ENCODE measurements around the gene MCMBP. TPM values are rescaled to one million over a fixed set of nuclear protein-coding genes. Genes with fewer than 3 reads are reported as not detected.

Gene MCMBP
- total RNA-seq, 1 experiment from 2014 or later = 148 TPM

DNA sequence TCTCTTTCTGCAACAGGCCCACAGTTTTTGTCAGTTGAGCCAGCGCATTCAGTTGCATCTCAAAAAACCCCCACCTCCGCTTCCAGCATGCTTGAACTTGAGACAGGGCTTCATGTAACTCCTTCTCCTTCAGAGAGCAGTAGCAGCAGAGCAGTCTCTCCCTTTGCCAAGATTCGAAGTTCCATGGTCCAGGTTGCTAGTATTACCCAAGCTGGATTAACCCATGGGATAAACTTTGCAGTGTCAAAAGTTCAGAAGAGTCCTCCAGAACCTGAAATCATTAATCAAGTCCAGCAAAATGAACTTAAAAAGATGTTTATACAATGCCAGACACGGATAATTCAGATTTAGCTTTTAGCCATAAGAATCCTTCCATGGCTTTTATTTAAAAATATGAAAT lies 45.2 kb downstream of the MCMBP start (continued):
- no peak for TF ChIP-seq ZBTB33 (IDR thresholded peaks at IDR 0.05; ENCODE audit: extremely low read depth, insufficient replicate concordance, low read length)

DNA sequence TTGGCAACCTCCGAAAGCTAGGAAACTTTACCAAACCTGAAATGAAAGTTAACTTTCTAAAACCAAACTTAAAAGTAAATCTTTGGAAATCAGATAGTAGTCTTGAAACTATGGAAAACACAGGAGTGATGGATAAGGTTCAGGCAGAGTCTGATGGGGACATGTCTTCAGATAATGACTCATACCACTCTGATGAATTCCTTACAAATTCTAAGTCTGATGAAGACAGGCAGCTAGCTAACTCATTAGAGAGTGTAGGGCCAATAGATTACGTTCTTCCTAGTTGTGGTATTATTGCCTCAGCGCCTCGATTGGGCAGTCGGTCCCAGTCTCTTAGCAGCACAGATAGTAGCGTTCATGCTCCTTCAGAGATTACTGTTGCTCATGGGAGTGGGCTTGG lies 45.9 kb downstream of the MCMBP start:
- Histone ChIP-seq H3K9me2 (ENCODE audit: insufficient read depth) (no peaks in the 10 kb centered on the region), H3K36me3 (ENCODE audit: control insufficient read depth in 1 of 2, insufficient read depth in 2 of 2, low read length in 2 of 2) (peaks cover 34 to 38% of the 10 kb centered on the region in 2 experiments), H3K27me3 (ENCODE audit: insufficient read depth, low read length) (no peaks in the 10 kb centered on the region), H2AFZ (ENCODE audit: low read depth, low read length, poor library complexity, severe bottlenecking) (no peak overlapping the region), H3K79me2 (ENCODE audit: insufficient read depth, low read length) (no peaks in the 10 kb centered on the region), H3K4me1 (ENCODE audit: control insufficient read depth in 1 of 2, insufficient read depth in 2 of 2, low read length in 2 of 2) (no peaks in the 10 kb centered on the region), H4K20me1 (ENCODE audit: insufficient read depth) (no peaks in the 10 kb centered on the region), H3K4me3 (replicated peaks in 1 of 2; ENCODE audit: low read depth in 1 of 2, low read length in 2 of 2) (no peak overlapping the region), H3K27ac (ENCODE audit: low read depth, low read length) (no peak overlapping the region), H3K9ac (ENCODE audit: low read length) (no peak overlapping the region), H3K4me2 (ENCODE audit: low read length) (no peak overlapping the region), H3K9me3 (ENCODE audit: control insufficient read depth in 1 of 2, insufficient read depth in 1 of 2, low read depth in 1 of 2, low read length in 2 of 2) (no peaks in the 10 kb centered on the region)
- TF ChIP-seq ATF3 (IDR thresholded peaks at IDR 0.05) = no peak
- no peak for TF ChIP-seq ELF1 (IDR thresholded peaks at IDR 0.05; ENCODE audit: borderline replicate concordance, low read depth)
- CTCF ChIA-PET = interaction anchor here (1.2 kb wide), 1 partner anchor 75 kb away, joined by 3 read pairs; no protein-coding TSS in a partner anchor
- POLR2A ChIA-PET = no interaction called here
- ATAC-seq (peak; percentile 27), DNase-seq (ENCODE audit: low read depth, low spot score) (no peak)
- no TSS peak for BruUV-seq (replicated peaks)
- intact Hi-C loops (cut with micrococcal nuclease) = no loop called here
- RAD21 ChIA-PET (ENCODE audit: low non-redundant PET in 1 of 2, low total read pairs in 2 of 2, uncharacterized antibody in 2 of 2, unreplicated experiment in 2 of 2) = no interaction called here

- CTCF ChIA-PET = no interaction called here
- H2AFZ ChIP-seq (ENCODE audit: low read depth, low read length, poor library complexity, severe bottlenecking) = no peak overlapping the region
- POLR2A ChIA-PET = no interaction called here
- no peak for TF ChIP-seq SRF (IDR thresholded peaks at IDR 0.05; ENCODE audit: low read depth)
- TF ChIP-seq ATF3 (IDR thresholded peaks at IDR 0.05) = no peak
- TF ChIP-seq POLR2A (IDR thresholded peaks at IDR 0.05; ENCODE audit: borderline replicate concordance, extremely low read depth, insufficient read depth, insufficient read length) = no peak
- no peak for TF ChIP-seq ZBTB33 (IDR thresholded peaks at IDR 0.05; ENCODE audit: extremely low read depth, insufficient replicate concordance, low read length)
- no peak for TF ChIP-seq EGR1 (IDR thresholded peaks at IDR 0.05; ENCODE audit: low read depth)
- TF ChIP-seq, protein P1, sequence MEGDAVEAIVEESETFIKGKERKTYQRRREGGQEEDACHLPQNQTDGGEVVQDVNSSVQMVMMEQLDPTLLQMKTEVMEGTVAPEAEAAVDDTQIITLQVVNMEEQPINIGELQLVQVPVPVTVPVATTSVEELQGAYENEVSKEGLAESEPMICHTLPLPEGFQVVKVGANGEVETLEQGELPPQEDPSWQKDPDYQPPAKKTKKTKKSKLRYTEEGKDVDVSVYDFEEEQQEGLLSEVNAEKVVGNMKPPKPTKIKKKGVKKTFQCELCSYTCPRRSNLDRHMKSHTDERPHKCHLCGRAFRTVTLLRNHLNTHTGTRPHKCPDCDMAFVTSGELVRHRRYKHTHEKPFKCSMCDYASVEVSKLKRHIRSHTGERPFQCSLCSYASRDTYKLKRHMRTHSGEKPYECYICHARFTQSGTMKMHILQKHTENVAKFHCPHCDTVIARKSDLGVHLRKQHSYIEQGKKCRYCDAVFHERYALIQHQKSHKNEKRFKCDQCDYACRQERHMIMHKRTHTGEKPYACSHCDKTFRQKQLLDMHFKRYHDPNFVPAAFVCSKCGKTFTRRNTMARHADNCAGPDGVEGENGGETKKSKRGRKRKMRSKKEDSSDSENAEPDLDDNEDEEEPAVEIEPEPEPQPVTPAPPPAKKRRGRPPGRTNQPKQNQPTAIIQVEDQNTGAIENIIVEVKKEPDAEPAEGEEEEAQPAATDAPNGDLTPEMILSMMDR (IDR thresholded peaks at IDR 0.05 in 2 of 3, conservative IDR thresholded peaks at IDR 0.05 in 1 of 3; ENCODE audit: borderline replicate concordance in 1 of 3, insufficient read depth in 1 of 3, low read depth in 2 of 3, low read length in 2 of 3) = no peak
Measured at GRCh38 chr10:119824299-119824698, 48.3 kb downstream of the MCMBP start.

More at GRCh38 chr10:119824299-119824698, 48.3 kb downstream of the MCMBP start:
- Histone ChIP-seq H3K4me3 (replicated peaks in 1 of 2; ENCODE audit: low read depth in 1 of 2, low read length in 2 of 2) (no peak overlapping the region), H3K4me1 (ENCODE audit: control insufficient read depth in 1 of 2, insufficient read depth in 2 of 2, low read length in 2 of 2) (no peaks in the 10 kb centered on the region), H3K4me2 (ENCODE audit: low read length) (no peak overlapping the region), H3K36me3 (ENCODE audit: control insufficient read depth in 1 of 2, insufficient read depth in 2 of 2, low read length in 2 of 2) (peaks cover 11 to 16% of the 10 kb centered on the region in 2 experiments; a peak in 3 of 4 replicates), H3K27ac (ENCODE audit: low read depth, low read length) (no peak overlapping the region), H3K9ac (ENCODE audit: low read length) (no peak overlapping the region), H3K9me2 (ENCODE audit: insufficient read depth) (no peaks in the 10 kb centered on the region), H3K79me2 (ENCODE audit: insufficient read depth, low read length) (no peaks in the 10 kb centered on the region), H3K27me3 (ENCODE audit: insufficient read depth, low read length) (no peaks in the 10 kb centered on the region), H3K9me3 (ENCODE audit: control insufficient read depth in 1 of 2, insufficient read depth in 1 of 2, low read depth in 1 of 2, low read length in 2 of 2) (no peaks in the 10 kb centered on the region), H4K20me1 (ENCODE audit: insufficient read depth) (no peaks in the 10 kb centered on the region)
- intact Hi-C loops (cut with micrococcal nuclease) = no loop called here
- ATAC-seq (no peak), DNase-seq (ENCODE audit: low read depth, low spot score) (no peak)
- no TSS peak for BruUV-seq (replicated peaks)
- RAD21 ChIA-PET (ENCODE audit: low non-redundant PET in 1 of 2, low total read pairs in 2 of 2, uncharacterized antibody in 2 of 2, unreplicated experiment in 2 of 2) = no interaction called here
